SK-N-SH (cell line): Measurements from ENCODE around the gene CPN1. TPM values are rescaled to one million over a fixed set of nuclear protein-coding genes. Genes with fewer than 3 reads are reported as not detected.
A peak's percentile ranks its signal among the peaks of the same experiment; 100 is the strongest.

Experiments used
- CTCF ChIA-PET: fragments of 300-600, 350-600 bp; formaldehyde crosslinking; extraction: SDS; loops from one replicate; lab custom pipeline; 2021; lab: Yijun Ruan, JAX
- POLR2A ChIA-PET: fragments of 350-600 bp; sonication (Branson Sonifier 250); formaldehyde crosslinking; extraction: SDS; loops from one replicate; lab custom pipeline; 2020; ENCODE audit warnings: antibody characterized with exemption, inconsistent platforms; lab: Yijun Ruan, JAX
- DNase-seq: peaks from one replicate; pipeline ENCODE4 v3.0.0; 2012
- H2AFZ ChIP-seq: fragments of 200-600 bp; sonication (generic); 2 replicates; pipeline ENCODE4 v1.8.1; 2016; ENCODE audit warnings: antibody characterized with exemption, mild to moderate bottlenecking, low read depth
- H3F3A ChIP-seq: fragments of 200-600 bp; sonication (generic); replicated peaks from 2 replicates; pipeline ENCODE3; 2016; ENCODE audit warnings: antibody characterized with exemption, mild to moderate bottlenecking; ENCODE audit not compliant: insufficient read depth
- H3K27ac ChIP-seq, 2 experiments: fragments of 200-500 bp in 1 of 2; fragments of 200-600 bp in 1 of 2; sonication (Bioruptor generic) in 1 of 2; sonication (generic), shearing (Covaris generic) in 1 of 2; 2 replicates each; pipeline versions ENCODE4 v1.5.1 to v1.6.1; 2014 to 2016; ENCODE audit warnings: low read depth in 2 of 2, inconsistent platforms in 1 of 2, low read length in 1 of 2, mild to moderate bottlenecking in 1 of 2, mixed read lengths in 1 of 2
- H3K27me3 ChIP-seq: fragments of 200-600 bp; sonication (generic), shearing (Covaris generic); 2 replicates; pipeline ENCODE4 v1.6.1; 2016; ENCODE audit warnings: mixed run types; ENCODE audit not compliant: insufficient read depth
- H3K36me3 ChIP-seq, 2 experiments: fragments of 200-500 bp in 1 of 2; fragments of 200-600 bp in 1 of 2; sonication (Bioruptor generic) in 1 of 2; sonication (generic) in 1 of 2; replicated peaks in 1 of 2; 2 replicates each; pipeline versions ENCODE3 to v1.5.1; 2014 to 2016; ENCODE audit warnings: low read length in 1 of 2, mild to moderate bottlenecking in 1 of 2; ENCODE audit not compliant: insufficient read depth in 2 of 2, control insufficient read depth in 1 of 2
- H3K4me1 ChIP-seq, 2 experiments: fragments of 200-500 bp in 1 of 2; fragments of 200-600 bp in 1 of 2; sonication (Bioruptor generic) in 1 of 2; sonication (generic), shearing (Covaris generic) in 1 of 2; 2 replicates each; pipeline versions ENCODE4 v1.5.1 to v1.6.1; 2014 to 2016; ENCODE audit warnings: low read depth in 1 of 2, low read length in 1 of 2, mixed run types in 1 of 2; ENCODE audit not compliant: insufficient read depth in 2 of 2, control insufficient read depth in 1 of 2
- H3K4me2 ChIP-seq: fragments of 200-600 bp; sonication (generic), shearing (Covaris generic); 2 replicates; pipeline ENCODE4 v1.6.1; 2017; ENCODE audit warnings: mixed run types
- H3K4me3 ChIP-seq, 2 experiments: fragments of 200-500 bp in 1 of 2; fragments of 200-600 bp in 1 of 2; sonication (Bioruptor generic) in 1 of 2; sonication (generic), shearing (Covaris generic) in 1 of 2; 2 replicates each; pipeline versions ENCODE4 v1.5.1 to v1.8.1; 2014 to 2016; ENCODE audit warnings: low read depth in 2 of 2, inconsistent platforms in 1 of 2, low read length in 1 of 2, mild to moderate bottlenecking in 1 of 2, mixed read lengths in 1 of 2, moderate library complexity in 1 of 2
- H3K79me2 ChIP-seq: fragments of 200-600 bp; sonication (generic); 2 replicates; pipeline ENCODE4 v1.8.1; 2017; ENCODE audit warnings: mild to moderate bottlenecking; ENCODE audit not compliant: insufficient read depth
- H3K9ac ChIP-seq: fragments of 200-600 bp; sonication (generic); 2 replicates; pipeline ENCODE4 v1.6.1; 2017; ENCODE audit warnings: mixed run types
- H3K9me2 ChIP-seq: fragments of 200-600 bp; sonication (generic); 2 replicates; pipeline ENCODE4 v1.6.1; 2017; ENCODE audit warnings: mixed run types
- H3K9me3 ChIP-seq: fragments of 200-600 bp; sonication (generic); 2 replicates; pipeline ENCODE4 v1.6.1; 2017; ENCODE audit warnings: mixed run types, mild to moderate bottlenecking, moderate library complexity
- H4K20me1 ChIP-seq: fragments of 200-600 bp; sonication (generic); 2 replicates; pipeline ENCODE4 v1.6.1; 2017; ENCODE audit warnings: mild to moderate bottlenecking, mixed run types; ENCODE audit not compliant: insufficient read depth
- ELF1 ChIP-seq: IDR thresholded peaks from 2 replicates; pipeline ENCODE4 v1.4.0; 2012
- EZH2phosphoT487 ChIP-seq: fragments of 200-600 bp; sonication (generic); IDR thresholded peaks from 2 replicates; pipeline ENCODE4 v1.6.1; 2017; ENCODE audit warnings: low read depth, mixed run types, mild to moderate bottlenecking, antibody characterized with exemption, moderate library complexity, borderline replicate concordance
- FOSL2 ChIP-seq: IDR thresholded peaks from 2 replicates; pipeline ENCODE4 v1.4.0; 2012; ENCODE audit warnings: low read depth, mild to moderate bottlenecking, moderate library complexity, borderline replicate concordance
- FOXJ3 ChIP-seq: sonication (generic); formaldehyde crosslinking; IDR thresholded peaks from 2 replicates; pipeline ENCODE4 v1.5.1; 2020; ENCODE audit warnings: mild to moderate bottlenecking, missing genetic modification reagents
- GABPA ChIP-seq: IDR thresholded peaks from 2 replicates; pipeline ENCODE4 v1.4.0; 2012; ENCODE audit warnings: low read depth, mild to moderate bottlenecking
- IRF3 ChIP-seq: fragments of 150-350 bp; IDR thresholded peaks from 2 replicates; pipeline ENCODE4 v1.6.1; 2016; ENCODE audit warnings: mild to moderate bottlenecking, low read depth, low read length
- NFIC ChIP-seq: IDR thresholded peaks from 2 replicates; pipeline ENCODE4 v1.4.0; 2012; ENCODE audit warnings: borderline replicate concordance
- POLR2AphosphoS5 ChIP-seq: IDR thresholded peaks from 2 replicates; pipeline ENCODE4 v1.6.1; 2012; ENCODE audit warnings: low read depth, low read length
- RAD21 ChIP-seq: IDR thresholded peaks from 2 replicates; pipeline ENCODE4 v1.6.1; 2012; ENCODE audit warnings: mild to moderate bottlenecking, low read length
- SIN3A ChIP-seq: IDR thresholded peaks from 2 replicates; pipeline ENCODE4 v1.6.1; 2012; ENCODE audit warnings: low read depth, mild to moderate bottlenecking, low read length, moderate library complexity, borderline replicate concordance
- SMC3 ChIP-seq: IDR thresholded peaks from 2 replicates; pipeline ENCODE4 v1.6.1; 2012; ENCODE audit warnings: low read depth, low read length, improper control_type of control experiment
- TCF12 ChIP-seq: IDR thresholded peaks from 2 replicates; pipeline ENCODE4 v1.4.0; 2012
- TEAD4 ChIP-seq: IDR thresholded peaks from 2 replicates; pipeline ENCODE4 v1.4.0; 2012; ENCODE audit warnings: mild to moderate bottlenecking, borderline replicate concordance; ENCODE audit not compliant: insufficient read depth
- WGBS: methylation state at CpG from one replicate; pipeline ENCODE4 v1.1.6; 2017; ENCODE audit warnings: low lambda C conversion rate; 5-methylcytosine and 5-hydroxymethylcytosine counted together
- polyA plus RNA-seq, 3 experiments: library from polyadenylated mRNA; depleted of rRNA; stranded (reverse); fragments of >200 nt; gene quantifications; 2 replicates each; pipeline ENCODE4 v1.2.3, GENCODE V29; 2012
- TF ChIP-seq, protein P1 (sequence below): fragments of 200-600 bp; sonication (generic); IDR thresholded peaks from 2 replicates; pipeline ENCODE4 v1.6.1; 2017; ENCODE audit warnings: antibody characterized with exemption, mild to moderate bottlenecking, moderate library complexity
- TF ChIP-seq, protein P2 (sequence below): IDR thresholded peaks from 2 replicates; pipeline ENCODE4 v1.4.0; 2012; ENCODE audit warnings: low read depth
- TF ChIP-seq, protein P3 (sequence below): IDR thresholded peaks from 2 replicates; pipeline ENCODE4 v1.6.1; 2012; ENCODE audit warnings: mild to moderate bottlenecking, low read depth, low read length, moderate library complexity
- TF ChIP-seq, protein P4 (sequence below): fragments of 150-350 bp; IDR thresholded peaks from 2 replicates; pipeline ENCODE4 v1.6.1; 2017; ENCODE audit warnings: antibody characterized with exemption, low read length, low read depth, borderline replicate concordance

The CPN1 gene
- polyA plus RNA-seq, 1 of the 3 experiments (the other 2 are of a cell fraction): not detected

- TF ChIP-seq SMC3 (peak; percentile 15; the same call in 1 of the 2 replicates), RAD21 (peak; percentile 47), EZH2phosphoT487 (no peak), FOXJ3 (no peak)
- TF ChIP-seq, protein P1, sequence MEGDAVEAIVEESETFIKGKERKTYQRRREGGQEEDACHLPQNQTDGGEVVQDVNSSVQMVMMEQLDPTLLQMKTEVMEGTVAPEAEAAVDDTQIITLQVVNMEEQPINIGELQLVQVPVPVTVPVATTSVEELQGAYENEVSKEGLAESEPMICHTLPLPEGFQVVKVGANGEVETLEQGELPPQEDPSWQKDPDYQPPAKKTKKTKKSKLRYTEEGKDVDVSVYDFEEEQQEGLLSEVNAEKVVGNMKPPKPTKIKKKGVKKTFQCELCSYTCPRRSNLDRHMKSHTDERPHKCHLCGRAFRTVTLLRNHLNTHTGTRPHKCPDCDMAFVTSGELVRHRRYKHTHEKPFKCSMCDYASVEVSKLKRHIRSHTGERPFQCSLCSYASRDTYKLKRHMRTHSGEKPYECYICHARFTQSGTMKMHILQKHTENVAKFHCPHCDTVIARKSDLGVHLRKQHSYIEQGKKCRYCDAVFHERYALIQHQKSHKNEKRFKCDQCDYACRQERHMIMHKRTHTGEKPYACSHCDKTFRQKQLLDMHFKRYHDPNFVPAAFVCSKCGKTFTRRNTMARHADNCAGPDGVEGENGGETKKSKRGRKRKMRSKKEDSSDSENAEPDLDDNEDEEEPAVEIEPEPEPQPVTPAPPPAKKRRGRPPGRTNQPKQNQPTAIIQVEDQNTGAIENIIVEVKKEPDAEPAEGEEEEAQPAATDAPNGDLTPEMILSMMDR: peak; percentile 40; the same call in 1 of the 2 replicates
- Histone ChIP-seq H4K20me1 (no peaks in the 10 kb centered on the region), H3K9ac (no peak overlapping the region), H3K4me2 (no peak overlapping the region), H3K9me2 (no peaks in the 10 kb centered on the region), H2AFZ (no peak overlapping the region; the same call in 1 of the 2 replicates), H3K4me3 (no peak overlapping the region), H3K79me2 (no peaks in the 10 kb centered on the region), H3K27ac (no peak overlapping the region), H3K4me1 (no peaks in the 10 kb centered on the region), H3F3A (no peaks in the 10 kb centered on the region), H3K36me3 (no peaks in the 10 kb centered on the region), H3K9me3 (no peaks in the 10 kb centered on the region), H3K27me3 (no peaks in the 10 kb centered on the region)
- no peak for DNase-seq
- CTCF ChIA-PET: no interaction called here
- POLR2A ChIA-PET: no interaction called here
- WGBS: 58% methylated on average over 6 of the region's 6 CpGs
Measured at GRCh38 chr10:100100651-100101184, 19.0 kb upstream of the CPN1 start.

GRCh38 chr10:100089241-100089640 is 7.6 kb upstream of the CPN1 start:
- Histone ChIP-seq H3K9me3 (no peaks in the 10 kb centered on the region), H3K36me3 (no peaks in the 10 kb centered on the region), H3K27ac (no peak overlapping the region), H4K20me1 (no peaks in the 10 kb centered on the region), H3K27me3 (no peaks in the 10 kb centered on the region; the same call in 1 of the 2 replicates), H3K79me2 (no peaks in the 10 kb centered on the region), H3K4me3 (no peak overlapping the region), H3K9ac (no peak overlapping the region), H3K4me1 (no peaks in the 10 kb centered on the region), H3F3A (no peaks in the 10 kb centered on the region), H3K9me2 (no peaks in the 10 kb centered on the region), H3K4me2 (no peak overlapping the region), H2AFZ (no peak overlapping the region)
- ChIA-PET POLR2A (no interaction called here), CTCF (interaction anchor here (1.5 kb wide), 1 partner anchor 71 kb away, joined by 4 read pairs; no protein-coding TSS in a partner anchor)
- WGBS: 68% methylated on average over 6 of the region's 6 CpGs
- peak; percentile 24 for DNase-seq
- no peak for TF ChIP-seq NFIC
- TF ChIP-seq ELF1: no peak
- no peak for TF ChIP-seq EZH2phosphoT487
- TF ChIP-seq IRF3: no peak
- TF ChIP-seq GABPA: no peak
- TF ChIP-seq SIN3A: no peak
- TF ChIP-seq, protein P2, sequence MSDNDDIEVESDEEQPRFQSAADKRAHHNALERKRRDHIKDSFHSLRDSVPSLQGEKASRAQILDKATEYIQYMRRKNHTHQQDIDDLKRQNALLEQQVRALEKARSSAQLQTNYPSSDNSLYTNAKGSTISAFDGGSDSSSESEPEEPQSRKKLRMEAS: no peak
- no peak for TF ChIP-seq TCF12
- TF ChIP-seq, protein P3, sequence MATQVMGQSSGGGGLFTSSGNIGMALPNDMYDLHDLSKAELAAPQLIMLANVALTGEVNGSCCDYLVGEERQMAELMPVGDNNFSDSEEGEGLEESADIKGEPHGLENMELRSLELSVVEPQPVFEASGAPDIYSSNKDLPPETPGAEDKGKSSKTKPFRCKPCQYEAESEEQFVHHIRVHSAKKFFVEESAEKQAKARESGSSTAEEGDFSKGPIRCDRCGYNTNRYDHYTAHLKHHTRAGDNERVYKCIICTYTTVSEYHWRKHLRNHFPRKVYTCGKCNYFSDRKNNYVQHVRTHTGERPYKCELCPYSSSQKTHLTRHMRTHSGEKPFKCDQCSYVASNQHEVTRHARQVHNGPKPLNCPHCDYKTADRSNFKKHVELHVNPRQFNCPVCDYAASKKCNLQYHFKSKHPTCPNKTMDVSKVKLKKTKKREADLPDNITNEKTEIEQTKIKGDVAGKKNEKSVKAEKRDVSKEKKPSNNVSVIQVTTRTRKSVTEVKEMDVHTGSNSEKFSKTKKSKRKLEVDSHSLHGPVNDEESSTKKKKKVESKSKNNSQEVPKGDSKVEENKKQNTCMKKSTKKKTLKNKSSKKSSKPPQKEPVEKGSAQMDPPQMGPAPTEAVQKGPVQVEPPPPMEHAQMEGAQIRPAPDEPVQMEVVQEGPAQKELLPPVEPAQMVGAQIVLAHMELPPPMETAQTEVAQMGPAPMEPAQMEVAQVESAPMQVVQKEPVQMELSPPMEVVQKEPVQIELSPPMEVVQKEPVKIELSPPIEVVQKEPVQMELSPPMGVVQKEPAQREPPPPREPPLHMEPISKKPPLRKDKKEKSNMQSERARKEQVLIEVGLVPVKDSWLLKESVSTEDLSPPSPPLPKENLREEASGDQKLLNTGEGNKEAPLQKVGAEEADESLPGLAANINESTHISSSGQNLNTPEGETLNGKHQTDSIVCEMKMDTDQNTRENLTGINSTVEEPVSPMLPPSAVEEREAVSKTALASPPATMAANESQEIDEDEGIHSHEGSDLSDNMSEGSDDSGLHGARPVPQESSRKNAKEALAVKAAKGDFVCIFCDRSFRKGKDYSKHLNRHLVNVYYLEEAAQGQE: no peak
- TF ChIP-seq FOSL2: no peak
- TF ChIP-seq, protein P1: no peak
- TF ChIP-seq, protein P4, sequence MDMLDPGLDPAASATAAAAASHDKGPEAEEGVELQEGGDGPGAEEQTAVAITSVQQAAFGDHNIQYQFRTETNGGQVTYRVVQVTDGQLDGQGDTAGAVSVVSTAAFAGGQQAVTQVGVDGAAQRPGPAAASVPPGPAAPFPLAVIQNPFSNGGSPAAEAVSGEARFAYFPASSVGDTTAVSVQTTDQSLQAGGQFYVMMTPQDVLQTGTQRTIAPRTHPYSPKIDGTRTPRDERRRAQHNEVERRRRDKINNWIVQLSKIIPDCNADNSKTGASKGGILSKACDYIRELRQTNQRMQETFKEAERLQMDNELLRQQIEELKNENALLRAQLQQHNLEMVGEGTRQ: no peak
- no peak for TF ChIP-seq POLR2AphosphoS5
- no peak for TF ChIP-seq TEAD4
